Stimulated activated CD4-positive, alpha-beta T cell treated with anti-CD3 and anti-CD28 coated beads, Interleukin-4, amount 100 ng/mL, for 4 hours (primary cell): ENCODE measurements around the gene RAB40B.
"Not testable (repeated sequence)": the region's sequence is repeated elsewhere in the genome, so short reads cannot be mapped to it uniquely, and the experiment has no call there.

Experiments
- DNase-seq, 2 experiments: peaks; one replicate each; pipeline ENCODE4 v3.0.0-alpha.2; 2020

The RAB40B gene

DNA sequence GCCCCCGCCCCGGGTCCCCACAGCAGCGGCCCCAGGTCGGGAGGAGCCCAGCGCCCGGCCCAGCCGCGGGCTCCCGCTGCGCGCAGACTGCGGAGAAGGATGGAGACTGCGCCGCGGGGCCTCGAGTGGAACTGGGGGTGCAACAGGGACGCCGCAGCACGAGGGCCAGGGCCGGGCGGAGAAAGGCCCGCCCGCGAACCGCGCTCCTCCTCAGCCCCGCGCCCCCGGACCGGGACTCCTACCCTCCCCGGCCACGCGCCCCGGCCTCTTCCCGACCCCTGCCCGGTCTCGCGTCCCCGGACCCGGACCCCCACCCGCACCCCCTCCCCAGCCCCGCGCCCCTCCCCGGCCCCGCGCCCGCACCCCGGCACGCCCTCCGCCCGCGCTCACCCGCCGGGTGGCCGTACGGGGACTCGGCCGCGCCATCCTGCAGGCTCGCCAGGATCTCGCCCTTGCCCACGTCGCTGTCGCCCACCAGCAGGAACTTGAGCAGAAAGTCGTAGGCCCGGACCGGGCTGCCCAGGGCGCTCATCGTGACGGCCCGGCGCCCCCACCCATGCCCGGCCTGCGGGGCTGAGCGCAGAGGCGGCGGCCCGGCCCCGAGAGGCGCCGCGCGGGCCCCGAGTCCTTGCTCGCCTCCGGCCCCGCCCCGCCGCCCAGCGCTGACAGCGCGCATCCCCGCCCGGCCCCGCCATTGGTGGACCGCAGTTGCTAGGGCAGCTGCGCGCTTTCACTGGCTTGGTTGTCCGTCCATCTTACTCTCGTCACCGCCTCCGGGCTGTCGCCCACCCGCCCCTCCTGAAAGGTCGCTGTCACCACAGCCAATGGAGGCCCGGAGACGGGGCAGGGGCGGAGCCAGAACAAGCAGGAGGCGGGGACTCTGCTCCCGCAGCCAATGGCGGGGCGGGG, at the start of gene RAB40B:
Gene RAB40B (minus strand): TSS at position 634 of the 909 bp plus-strand sequence. CDS start 102 bp downstream, at position 532.
- peak; percentile 96 to 99 for DNase-seq

- no peak for DNase-seq
Measured at GRCh38 chr17:82745524-82745923, 47.0 kb upstream of the RAB40B start.

- DNase-seq = not testable (repeated sequence)
Measured at GRCh38 chr17:82744736-82745135, 46.2 kb upstream of the RAB40B start.

- no peak for DNase-seq
Measured at GRCh38 chr17:82743344-82744219, 45.1 kb upstream of the RAB40B start.

DNA sequence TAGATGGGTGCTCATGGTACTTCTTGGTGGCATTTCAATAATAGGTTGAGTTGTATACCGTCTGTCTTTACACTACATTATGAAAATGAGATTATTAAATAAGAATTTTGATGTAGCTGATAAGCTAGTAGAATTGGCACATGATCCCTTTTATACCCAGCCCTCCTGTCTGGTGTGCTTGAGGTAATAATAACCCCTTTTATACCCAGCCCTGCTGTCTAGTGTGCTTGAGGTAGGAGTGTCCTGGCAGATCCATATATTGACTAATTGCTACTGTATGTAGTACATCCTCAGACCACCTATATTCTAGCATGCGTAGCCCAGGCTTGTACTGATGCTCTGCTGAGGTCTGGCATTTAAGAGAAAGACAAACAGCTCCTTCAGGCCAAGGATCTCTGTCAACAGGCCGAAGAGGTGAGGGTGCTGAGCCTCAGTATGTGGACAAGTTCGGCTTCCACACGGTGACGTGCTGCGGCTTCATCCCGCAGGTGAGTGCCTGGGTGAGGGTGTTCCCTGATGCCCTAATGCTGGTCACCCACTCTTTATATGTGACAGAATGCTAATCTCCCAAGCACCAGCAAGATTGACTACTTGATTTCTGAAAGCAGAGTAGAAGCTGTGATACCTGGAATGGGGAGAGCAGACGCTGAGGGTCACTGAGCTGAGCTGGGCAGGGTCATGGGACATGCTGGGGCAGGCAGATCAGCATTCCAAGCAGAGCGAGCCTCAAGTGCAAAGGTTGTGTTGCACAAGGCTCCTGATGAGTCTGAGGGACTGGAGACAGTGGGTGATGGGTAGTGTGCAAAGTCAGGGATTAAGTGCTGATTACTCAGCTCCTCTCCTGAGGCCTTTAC, 42.6 kb upstream of the RAB40B start:
- DNase-seq = no peak

DNA sequence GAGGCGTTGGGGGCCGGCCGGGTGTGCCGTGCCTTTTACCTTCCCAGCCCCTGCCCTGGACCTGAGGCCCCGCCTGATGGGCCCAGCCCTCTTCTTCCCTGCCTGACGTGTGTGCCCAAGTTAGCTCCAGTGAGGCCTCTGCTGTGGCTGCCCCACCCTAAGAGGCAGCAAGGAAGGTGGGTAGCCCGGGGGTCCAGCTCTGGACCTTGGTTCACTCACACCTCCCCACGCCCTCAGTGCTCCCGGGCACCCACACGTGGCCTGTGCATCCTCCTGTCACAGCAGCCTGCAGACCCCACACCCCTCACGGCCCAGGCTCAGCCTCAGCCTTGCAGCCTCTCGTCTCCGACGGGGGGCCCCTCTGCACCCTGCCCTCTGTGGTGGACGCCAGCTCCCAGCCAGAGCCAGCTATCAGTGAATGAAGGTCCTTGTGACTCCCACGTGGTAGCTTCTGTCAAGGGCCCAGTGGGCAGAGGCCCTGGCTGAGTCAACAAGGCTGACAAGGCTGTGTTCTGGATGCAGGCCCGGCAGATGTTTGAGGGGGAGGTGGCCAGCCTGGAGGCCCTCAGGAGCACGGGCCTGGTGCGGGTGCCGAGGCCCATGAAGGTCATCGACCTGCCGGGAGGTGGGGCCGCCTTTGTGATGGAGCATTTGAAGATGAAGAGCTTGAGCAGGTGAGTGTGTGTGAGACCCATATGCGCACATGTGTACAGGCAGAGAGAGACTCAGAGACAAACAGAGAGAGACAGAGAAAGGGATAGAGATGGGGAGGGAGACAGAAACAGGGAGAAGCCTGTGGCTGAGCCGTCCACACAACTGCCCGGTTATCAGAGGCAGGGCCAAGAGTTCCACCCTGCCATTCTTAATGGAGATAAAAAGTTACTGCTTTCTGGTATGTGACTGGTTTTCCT, 39.7 kb upstream of the RAB40B start:
- no peak for DNase-seq

DNA sequence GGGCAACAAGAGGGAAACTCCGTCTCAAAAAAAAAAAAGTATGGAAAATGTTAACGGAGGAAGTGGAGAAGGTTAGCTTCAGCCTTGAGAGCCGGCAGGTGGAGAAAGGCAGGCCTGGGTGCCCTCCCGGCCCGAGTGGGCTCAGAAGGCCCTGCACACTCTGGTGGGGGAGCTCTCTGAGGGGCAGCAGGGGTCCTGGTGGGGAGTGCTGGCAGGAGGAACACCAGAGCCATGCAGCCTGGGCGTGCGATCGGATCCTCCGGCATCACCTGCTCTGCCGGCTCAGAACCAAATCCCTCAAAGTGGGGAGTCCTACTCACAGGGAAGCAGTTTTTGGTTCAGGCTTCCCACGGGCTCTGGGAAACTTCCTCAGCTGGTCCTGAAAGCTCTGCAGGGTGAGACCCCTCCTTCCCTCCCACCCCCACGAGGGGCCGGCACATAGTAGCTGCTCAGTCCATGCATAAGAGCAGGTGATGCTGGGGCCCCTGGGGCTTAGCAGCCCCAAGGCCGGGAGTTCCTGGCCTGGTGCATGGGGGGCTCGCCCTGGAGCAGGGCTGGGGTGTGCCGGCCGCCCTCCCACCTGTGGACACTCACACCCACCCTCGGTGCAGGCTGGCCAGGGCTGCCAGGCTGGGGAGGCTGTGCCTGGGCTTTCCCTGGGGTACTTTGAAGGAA, 38.1 kb upstream of the RAB40B start:
- DNase-seq = no peak

GRCh38 chr17:82734987-82735866, 36.7 kb upstream of the RAB40B start, which contains the start of gene FN3K:
FN3K (plus strand) TSS chr17:82735615; CDS start chr17:82735637, 22 bp downstream.
- DNase-seq = peak in 1 of 2 experiments; percentile 45

DNA sequence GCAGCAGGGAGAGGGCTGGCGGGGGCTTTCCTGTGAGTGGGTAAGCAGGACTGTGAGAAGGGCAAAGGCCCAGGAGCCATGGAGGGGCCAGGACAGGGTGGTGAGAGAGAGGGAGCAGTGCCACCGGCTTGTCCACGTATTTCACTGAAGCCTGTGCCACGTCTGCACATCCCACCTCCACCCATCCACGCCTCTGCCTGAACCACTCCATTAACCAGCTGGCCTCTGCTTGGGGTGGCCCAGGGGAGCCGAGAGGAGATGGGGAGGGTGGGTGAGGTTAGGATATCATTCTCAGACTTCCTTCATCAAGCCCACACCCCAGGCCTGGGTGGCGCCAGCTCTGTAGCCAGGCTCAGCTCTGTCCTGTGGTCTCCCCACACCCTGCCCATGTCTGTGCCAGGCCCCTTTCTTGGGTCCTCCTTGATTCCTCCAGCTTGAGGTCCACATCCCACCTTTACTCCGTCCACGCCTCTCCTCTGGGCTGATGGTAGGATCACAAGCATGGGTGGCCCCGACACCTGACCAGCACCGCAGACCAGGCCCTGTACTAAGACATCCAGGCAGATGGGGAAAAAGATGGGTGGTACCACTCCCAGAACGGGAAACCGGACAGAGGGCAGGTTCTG, 33.7 kb upstream of the RAB40B start:
- DNase-seq = no peak

DNA sequence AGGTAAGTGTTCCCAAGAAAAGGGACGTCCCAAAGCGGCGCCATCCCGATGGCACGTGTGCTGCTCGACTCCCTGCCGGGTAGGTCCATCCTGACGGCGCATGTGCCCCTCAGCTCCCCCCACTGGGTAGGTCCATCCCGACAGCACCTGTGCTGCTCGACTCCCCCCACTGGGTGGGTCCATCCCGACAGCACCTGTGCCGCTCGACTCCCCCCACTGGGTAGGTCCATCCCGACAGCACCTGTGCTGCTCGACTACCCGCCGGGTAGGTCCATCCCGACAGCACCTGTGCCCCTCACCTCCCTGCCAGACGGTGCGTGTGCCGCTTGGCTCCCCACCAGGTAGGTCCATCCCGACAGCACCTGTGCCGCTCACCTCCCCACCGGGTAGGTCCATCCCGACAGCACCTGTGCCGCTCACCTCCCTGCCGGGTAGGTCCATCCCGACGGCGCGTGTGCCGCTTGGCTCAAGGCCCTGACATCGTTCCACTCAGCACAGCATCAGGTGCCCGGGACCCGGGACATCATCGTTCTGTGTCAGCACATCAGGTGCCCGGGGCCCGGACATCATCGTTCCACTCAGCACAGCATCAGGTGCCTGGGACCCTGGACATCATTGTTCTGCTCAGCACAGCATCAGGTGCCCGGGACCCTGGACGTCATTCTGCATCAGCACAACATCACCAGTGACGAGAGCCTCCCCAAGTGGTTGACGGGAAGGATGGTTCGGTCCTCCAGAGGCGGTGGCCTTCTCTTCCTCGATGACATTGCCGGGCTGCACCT, 31.2 kb upstream of the RAB40B start:
- no peak for DNase-seq

DNA sequence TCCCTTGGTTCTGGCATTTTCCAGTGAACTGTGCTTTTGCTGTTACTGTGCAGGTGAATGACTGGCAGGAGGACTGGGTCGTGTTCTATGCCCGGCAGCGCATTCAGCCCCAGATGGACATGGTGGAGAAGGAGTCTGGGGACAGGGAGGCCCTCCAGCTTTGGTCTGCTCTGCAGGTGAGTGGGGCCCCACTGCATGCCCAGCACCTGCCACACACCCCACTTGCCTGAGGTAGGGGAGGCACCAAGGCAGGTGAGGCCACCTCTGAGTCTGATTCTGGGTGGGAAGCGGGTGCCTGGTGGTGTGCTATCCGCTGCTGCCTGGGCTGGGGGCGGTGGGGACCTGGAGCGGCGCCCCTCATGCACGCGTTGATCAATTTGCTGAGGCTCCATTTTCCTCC, 27.9 kb upstream of the RAB40B start:
- no peak for DNase-seq

DNA sequence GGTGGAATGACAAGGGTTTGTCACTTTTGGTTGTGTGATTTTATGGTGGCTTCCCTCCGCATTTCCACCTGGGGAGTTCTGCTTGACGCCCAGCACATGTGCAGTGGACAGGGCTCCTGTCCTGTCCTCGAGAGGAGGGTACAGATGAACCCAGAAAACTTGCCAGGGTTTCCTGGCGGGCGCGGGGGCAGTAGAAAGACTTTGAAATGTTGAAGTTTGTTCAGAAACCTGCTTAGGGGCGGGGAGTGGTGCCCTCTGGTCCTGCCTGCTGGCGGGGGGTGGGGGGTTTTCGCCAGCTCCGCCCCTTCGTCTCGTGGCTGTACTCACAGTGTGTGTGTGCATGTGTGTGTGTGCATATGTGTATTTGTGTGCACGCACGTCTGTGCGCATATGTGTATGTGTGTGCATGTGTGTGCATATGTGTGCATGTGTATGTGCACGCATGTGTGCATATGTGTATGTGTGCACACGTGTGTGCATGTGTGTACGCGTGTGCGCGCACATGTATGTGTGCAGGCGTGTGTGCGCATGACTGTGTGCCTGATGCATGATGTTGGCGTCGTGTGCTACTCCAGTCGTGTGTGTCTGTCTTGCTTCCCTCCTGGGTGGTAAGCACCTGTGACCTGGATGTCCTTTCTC, 24.8 kb upstream of the RAB40B start:
- no peak for DNase-seq

DNA sequence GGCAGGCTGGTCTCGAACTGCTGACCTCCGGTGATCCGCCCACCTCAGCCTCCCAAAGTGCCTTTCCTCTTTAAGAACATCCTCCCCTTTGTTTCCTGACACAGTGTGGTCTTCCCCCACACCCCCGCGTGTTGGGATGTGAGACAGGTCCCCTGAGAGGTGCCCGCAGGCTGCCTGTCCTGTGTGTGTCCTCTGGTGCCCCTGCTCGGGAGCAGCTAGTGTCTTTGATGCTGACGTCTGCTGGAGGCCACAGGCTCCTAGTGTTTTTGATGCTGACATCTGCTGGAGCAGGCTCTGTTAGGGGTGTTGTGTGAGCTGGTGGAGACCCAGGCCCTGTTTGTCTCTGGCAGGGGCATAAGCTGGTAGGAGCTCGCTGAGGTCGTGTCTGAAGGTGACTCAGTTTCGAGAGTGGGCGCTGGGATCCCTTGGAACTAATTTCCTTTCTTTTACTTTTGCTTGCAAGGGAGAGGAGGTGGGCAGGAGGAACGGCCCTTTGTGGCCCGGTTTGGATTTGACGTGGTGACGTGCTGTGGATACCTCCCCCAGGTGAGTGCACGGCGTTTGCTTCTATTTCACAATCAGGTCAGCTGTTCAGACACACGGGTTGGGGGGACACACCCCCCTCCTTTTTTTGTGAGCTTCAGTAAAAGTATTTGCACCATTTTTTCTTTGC, 24.0 kb upstream of the RAB40B start:
- DNase-seq = no peak

DNA sequence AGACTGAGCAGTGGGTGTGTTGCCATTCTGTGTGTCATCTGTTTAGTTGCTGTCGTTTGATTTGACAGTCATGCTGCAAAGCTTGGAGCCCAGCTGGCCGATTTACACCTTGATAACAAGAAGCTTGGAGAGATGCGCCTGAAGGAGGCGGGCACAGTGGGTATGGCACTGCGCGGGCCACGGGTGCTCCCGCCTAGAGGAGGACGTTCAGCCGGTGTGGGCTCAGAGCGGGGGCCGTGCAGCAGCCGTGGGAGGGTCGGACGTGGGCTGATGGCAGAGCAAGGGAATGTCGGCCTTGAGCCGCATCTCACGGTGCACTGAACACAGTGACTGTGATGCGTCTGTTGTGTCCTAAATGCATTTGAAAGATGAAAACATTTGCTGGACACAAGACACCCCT, 21.7 kb upstream of the RAB40B start:
- DNase-seq = no peak

GRCh38 chr17:82718986-82719685, 20.6 kb upstream of the RAB40B start:
- no peak for DNase-seq

DNA sequence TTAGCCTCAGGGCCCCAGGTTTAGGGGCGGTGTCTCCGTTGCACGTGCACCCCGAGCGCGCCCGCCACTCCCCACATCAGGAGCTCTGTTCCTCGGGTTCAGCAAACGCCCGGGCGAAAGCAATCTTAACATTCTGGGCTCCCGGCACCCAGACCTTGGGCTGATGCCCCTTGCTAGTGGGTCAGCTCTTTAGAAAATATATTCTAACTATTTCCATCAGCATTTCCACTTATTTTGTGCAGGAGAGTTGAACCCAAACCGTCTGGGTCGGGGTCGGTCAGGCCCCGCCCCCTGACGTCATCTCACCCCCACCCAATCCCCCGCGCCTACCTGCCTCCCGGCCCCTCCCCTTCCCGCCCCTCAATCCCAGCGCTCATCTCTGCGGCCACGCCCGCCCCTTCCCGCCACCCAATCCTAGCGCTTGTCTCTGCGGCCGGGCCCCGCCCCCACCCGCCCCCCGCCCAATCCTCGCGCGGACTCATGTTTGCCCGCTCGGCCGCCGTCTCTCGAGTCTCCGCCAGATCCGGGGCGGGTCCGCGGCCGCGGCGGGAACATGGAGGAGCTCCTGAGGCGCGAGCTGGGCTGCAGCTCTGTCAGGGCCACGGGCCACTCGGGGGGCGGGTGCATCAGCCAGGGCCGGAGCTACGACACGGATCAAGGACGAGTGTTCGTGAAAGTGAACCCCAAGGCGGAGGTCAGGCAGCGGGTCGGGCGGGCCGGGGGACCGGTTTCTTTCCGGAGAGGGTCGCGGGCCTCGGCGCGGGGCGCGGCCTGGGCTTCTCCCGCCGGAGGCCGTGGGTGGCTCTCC, 17.9 kb upstream of the RAB40B start, which contains the start of gene FN3KRP:
Gene FN3KRP (plus strand): TSS at position 504 of the 808 bp plus-strand sequence. CDS start 50 bp downstream, at position 554.
- DNase-seq = peak; percentile 91 to 95
